ENCODE results near the gene ZNF423.
"Not testable (repeated sequence)": the region's sequence is repeated elsewhere in the genome, so short reads cannot be mapped to it uniquely, and the experiment has no call there.

ZNF423 gene

DNA sequence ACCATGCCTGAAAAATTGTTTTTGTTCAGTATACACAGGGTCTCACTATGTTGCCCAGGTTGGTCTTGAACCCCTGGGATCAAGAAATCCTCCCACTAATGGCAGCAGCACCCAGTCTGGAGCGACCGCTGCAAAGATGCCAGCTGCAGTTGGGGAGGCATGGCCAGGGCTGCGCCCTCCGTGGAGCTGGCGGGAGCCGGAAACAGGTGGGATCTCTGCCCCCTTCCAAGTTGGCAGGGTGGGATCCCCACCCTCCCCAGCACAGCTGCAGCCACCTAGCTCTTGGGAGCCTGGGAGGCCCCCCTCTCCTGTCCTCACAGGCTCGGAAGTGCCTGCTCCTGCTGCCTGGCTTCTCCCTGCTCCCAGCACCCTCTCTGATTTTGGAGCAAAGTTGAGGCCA, 176.8 kb downstream of the ZNF423 start:
- no peaks in the 10 kb centered on the region for H3K4me1 ChIP-seq (ENCODE audit: control insufficient read depth, insufficient read depth, low read length)

DNA sequence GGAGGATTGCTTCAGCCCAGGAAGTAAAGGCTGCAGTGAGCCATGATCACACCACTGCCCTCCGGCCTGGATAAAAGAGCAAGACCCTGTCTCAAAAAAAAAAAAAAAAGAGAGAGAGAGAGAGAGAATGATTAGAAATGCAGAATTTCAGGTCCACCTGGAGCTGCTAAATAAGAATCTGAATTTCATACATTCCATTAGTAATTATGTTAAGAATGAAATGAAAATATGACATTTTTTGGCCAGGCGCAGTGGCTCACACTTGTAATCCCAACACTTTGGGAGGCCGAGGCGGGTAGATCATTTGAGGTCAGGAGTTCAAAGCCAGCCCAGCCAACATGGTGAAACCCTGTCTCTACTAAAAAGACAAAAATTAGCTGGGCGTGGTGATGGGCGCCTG, 178.3 kb downstream of the ZNF423 start:
- not testable (repeated sequence) for H3K27me3 ChIP-seq (ENCODE audit: control insufficient read depth, insufficient read depth, low read length); H3K9ac ChIP-seq (ENCODE audit: low read depth, low read length); H3K4me3 ChIP-seq (ENCODE audit: low read depth, low read length)

More for the DNA sequence above, 176.8 kb downstream of the ZNF423 start:
- H3K36me3 ChIP-seq (ENCODE audit: control insufficient read depth, insufficient read depth, low read length): no peaks in the 10 kb centered on the region; the same call in 1 of the 2 replicates
- H3K4me3 ChIP-seq (ENCODE audit: low read depth, low read length): no peak overlapping the region
- no peak overlapping the region for H3K27ac ChIP-seq (ENCODE audit: low read depth, low read length)
- H3K9ac ChIP-seq (ENCODE audit: low read depth, low read length): no peak overlapping the region
- H3K9me3 ChIP-seq (ENCODE audit: control insufficient read depth, insufficient read depth, low read length): peaks cover 17% of the 10 kb centered on the region; the same call in 1 of the 2 replicates
- no peaks in the 10 kb centered on the region for H3K27me3 ChIP-seq (ENCODE audit: control insufficient read depth, insufficient read depth, low read length)

DNA sequence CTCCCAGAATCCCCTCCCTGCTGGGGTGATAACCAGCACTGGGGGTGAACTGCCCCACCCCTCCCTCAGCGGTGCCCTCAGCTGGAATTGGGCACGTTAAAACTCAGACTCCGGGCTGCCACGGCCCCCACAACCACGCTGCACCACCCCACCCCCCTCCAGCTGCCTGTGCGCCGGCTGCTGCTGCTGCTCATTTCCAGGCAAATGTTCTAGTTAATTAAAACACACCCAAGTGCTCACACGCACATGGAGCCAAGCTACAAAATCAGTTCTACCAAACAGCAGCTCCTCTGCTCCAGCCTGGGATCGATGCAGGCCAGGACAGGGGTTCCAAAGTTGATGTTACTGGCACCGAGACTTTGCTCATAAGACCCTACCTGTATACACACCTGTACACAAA, 180.5 kb downstream of the ZNF423 start:
- no peak overlapping the region for H3K9ac ChIP-seq (ENCODE audit: low read depth, low read length)
- no peaks in the 10 kb centered on the region for H3K4me1 ChIP-seq (ENCODE audit: control insufficient read depth, insufficient read depth, low read length)
- peaks cover 9% of the 10 kb centered on the region; the same call in 1 of the 2 replicates for H3K9me3 ChIP-seq (ENCODE audit: control insufficient read depth, insufficient read depth, low read length)
- no peaks in the 10 kb centered on the region; the same call in 1 of the 2 replicates for H3K36me3 ChIP-seq (ENCODE audit: control insufficient read depth, insufficient read depth, low read length)
- H3K27ac ChIP-seq (ENCODE audit: low read depth, low read length): no peak overlapping the region
- no peak overlapping the region for H3K4me3 ChIP-seq (ENCODE audit: low read depth, low read length)
- H3K27me3 ChIP-seq (ENCODE audit: control insufficient read depth, insufficient read depth, low read length): no peaks in the 10 kb centered on the region

More for the DNA sequence above, 178.3 kb downstream of the ZNF423 start:
- not testable (repeated sequence) for H3K36me3 ChIP-seq (ENCODE audit: control insufficient read depth, insufficient read depth, low read length); H3K4me1 ChIP-seq (ENCODE audit: control insufficient read depth, insufficient read depth, low read length); H3K27ac ChIP-seq (ENCODE audit: low read depth, low read length)
- H3K9me3 ChIP-seq (ENCODE audit: control insufficient read depth, insufficient read depth, low read length): peaks cover 17% of the 10 kb centered on the region; the same call in 1 of the 2 replicates

DNA sequence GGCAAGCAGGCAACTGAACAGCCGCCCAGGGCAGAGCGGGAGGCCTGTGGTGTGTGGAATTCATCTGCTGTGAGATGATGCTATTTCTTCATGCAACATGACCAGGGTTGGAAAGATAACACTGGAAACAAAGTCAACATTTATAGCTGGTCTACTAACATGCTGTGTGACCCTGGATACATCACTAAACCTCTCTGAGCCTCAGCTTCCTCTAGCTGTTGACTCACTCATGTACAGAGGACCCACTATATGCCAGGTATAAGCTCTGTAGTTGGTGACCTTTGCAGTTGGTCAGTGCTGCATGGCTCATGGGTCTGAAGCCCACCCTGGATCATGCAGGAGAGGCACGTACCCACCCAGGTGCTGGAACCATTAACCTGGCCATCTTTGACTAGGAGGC, 180.9 kb downstream of the ZNF423 start:
- Histone ChIP-seq H3K9ac (ENCODE audit: low read depth, low read length) (no peak overlapping the region), H3K27me3 (ENCODE audit: control insufficient read depth, insufficient read depth, low read length) (no peaks in the 10 kb centered on the region), H3K27ac (ENCODE audit: low read depth, low read length) (no peak overlapping the region), H3K9me3 (ENCODE audit: control insufficient read depth, insufficient read depth, low read length) (peaks cover 4% of the 10 kb centered on the region; the same call in 1 of the 2 replicates), H3K4me1 (ENCODE audit: control insufficient read depth, insufficient read depth, low read length) (no peaks in the 10 kb centered on the region), H3K4me3 (ENCODE audit: low read depth, low read length) (no peak overlapping the region), H3K36me3 (ENCODE audit: control insufficient read depth, insufficient read depth, low read length) (no peaks in the 10 kb centered on the region; the same call in 1 of the 2 replicates)

DNA sequence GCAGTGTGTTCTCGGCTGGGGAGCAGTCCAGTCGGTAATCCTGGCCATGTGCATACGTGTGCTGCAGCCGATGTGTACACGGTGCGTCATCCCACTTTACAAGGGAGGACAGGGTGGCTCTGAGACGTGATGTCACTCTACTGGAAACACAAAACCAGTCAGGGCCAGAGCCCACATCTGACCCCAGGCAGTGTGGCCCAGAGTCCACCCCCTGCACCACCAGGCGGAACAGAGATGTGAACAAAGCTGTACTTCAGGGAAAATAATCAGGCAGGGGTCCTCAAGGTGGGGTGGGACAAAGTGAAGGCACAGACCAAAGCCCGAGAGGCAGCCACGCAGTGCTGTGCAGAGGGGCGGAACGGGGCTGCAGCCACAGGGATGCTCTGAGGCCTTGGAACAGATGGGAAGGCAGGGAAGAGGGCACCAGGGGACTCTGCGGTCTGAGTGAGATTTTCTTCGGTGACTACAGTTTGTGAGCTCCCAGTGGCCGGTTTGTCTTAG, 181.5 kb downstream of the ZNF423 start:
- no peaks in the 10 kb centered on the region; the same call in 1 of the 2 replicates for H3K36me3 ChIP-seq (ENCODE audit: control insufficient read depth, insufficient read depth, low read length)
- no peaks in the 10 kb centered on the region for H3K9me3 ChIP-seq (ENCODE audit: control insufficient read depth, insufficient read depth, low read length)
- H3K4me3 ChIP-seq (ENCODE audit: low read depth, low read length): no peak overlapping the region
- H3K27ac ChIP-seq (ENCODE audit: low read depth, low read length): no peak overlapping the region
- H3K27me3 ChIP-seq (ENCODE audit: control insufficient read depth, insufficient read depth, low read length): no peaks in the 10 kb centered on the region
- no peaks in the 10 kb centered on the region for H3K4me1 ChIP-seq (ENCODE audit: control insufficient read depth, insufficient read depth, low read length)
- no peak overlapping the region for H3K9ac ChIP-seq (ENCODE audit: low read depth, low read length)

DNA sequence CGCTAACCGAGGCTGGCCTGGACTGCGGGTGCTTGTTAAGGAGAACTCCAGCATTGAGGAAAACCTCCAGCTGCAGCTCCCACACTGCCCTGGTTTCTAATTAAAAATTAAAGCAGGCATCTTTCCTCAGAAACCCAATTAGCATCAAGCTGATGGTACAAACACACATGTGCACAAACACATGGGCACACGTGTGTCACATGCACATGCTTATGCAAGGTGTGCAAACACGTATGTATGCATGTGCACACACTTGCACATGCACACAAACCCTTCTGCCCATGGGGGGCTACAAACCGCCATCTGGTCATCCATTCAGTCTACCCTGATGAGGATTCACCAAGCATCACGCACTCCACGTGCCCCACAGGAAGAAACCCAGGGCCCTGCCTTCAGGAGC, 182.5 kb downstream of the ZNF423 start:
- Histone ChIP-seq H3K36me3 (ENCODE audit: control insufficient read depth, insufficient read depth, low read length) (no peaks in the 10 kb centered on the region; the same call in 1 of the 2 replicates), H3K9me3 (ENCODE audit: control insufficient read depth, insufficient read depth, low read length) (no peaks in the 10 kb centered on the region), H3K9ac (ENCODE audit: low read depth, low read length) (no peak overlapping the region), H3K27ac (ENCODE audit: low read depth, low read length) (no peak overlapping the region), H3K4me3 (ENCODE audit: low read depth, low read length) (no peak overlapping the region), H3K4me1 (ENCODE audit: control insufficient read depth, insufficient read depth, low read length) (no peaks in the 10 kb centered on the region), H3K27me3 (ENCODE audit: control insufficient read depth, insufficient read depth, low read length) (no peaks in the 10 kb centered on the region)

DNA sequence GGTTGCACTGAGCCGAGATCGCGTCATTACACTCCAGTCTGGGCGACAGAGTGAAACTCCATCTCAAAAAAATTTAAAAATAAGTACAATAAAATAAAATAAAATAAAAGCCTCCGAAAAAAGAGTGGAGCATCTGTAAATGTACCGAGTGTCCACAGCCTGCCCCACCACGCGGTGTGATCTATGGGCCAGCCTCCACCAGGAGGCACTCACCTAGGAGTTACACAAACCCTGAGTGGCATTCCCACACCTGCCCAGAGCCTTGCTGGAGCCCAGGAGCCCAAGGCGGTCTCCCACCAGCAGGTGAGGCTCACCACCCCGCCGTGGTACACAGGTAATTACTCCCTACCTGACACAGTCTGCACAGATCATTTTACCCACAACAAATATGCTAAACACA, 183.2 kb downstream of the ZNF423 start:
- no peaks in the 10 kb centered on the region; the same call in 1 of the 2 replicates for H3K36me3 ChIP-seq (ENCODE audit: control insufficient read depth, insufficient read depth, low read length)
- no peak overlapping the region for H3K4me3 ChIP-seq (ENCODE audit: low read depth, low read length)
- no peaks in the 10 kb centered on the region for H3K4me1 ChIP-seq (ENCODE audit: control insufficient read depth, insufficient read depth, low read length)
- no peaks in the 10 kb centered on the region for H3K27me3 ChIP-seq (ENCODE audit: control insufficient read depth, insufficient read depth, low read length)
- no peaks in the 10 kb centered on the region for H3K9me3 ChIP-seq (ENCODE audit: control insufficient read depth, insufficient read depth, low read length)
- no peak overlapping the region for H3K9ac ChIP-seq (ENCODE audit: low read depth, low read length)
- H3K27ac ChIP-seq (ENCODE audit: low read depth, low read length): no peak overlapping the region

DNA sequence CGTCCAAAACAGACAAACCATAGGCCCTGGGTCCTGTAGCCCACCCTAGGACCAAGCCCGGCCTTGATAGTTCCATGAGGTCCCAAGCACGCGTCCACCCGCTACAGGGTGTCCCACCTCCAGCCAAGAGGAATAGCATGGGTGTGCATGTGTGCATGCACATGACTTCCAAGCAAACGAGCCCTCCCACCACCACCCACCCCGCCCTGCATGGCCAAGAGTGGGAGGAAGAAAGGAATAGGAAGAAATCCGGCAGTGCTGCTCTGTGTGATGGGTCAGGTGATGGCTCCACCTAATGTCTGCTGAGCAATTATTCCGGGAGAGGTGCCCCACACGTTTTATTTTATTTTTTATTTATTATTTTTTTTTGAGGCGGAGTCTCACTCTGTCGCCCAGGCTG, 184.6 kb downstream of the ZNF423 start:
- no peak overlapping the region for H3K4me3 ChIP-seq (ENCODE audit: low read depth, low read length)
- H3K9ac ChIP-seq (ENCODE audit: low read depth, low read length): no peak overlapping the region
- no peaks in the 10 kb centered on the region; the same call in 1 of the 2 replicates for H3K36me3 ChIP-seq (ENCODE audit: control insufficient read depth, insufficient read depth, low read length)
- H3K27ac ChIP-seq (ENCODE audit: low read depth, low read length): no peak overlapping the region
- peaks cover 8% of the 10 kb centered on the region for H3K4me1 ChIP-seq (ENCODE audit: control insufficient read depth, insufficient read depth, low read length)
- H3K9me3 ChIP-seq (ENCODE audit: control insufficient read depth, insufficient read depth, low read length): no peaks in the 10 kb centered on the region
- no peaks in the 10 kb centered on the region for H3K27me3 ChIP-seq (ENCODE audit: control insufficient read depth, insufficient read depth, low read length)

DNA sequence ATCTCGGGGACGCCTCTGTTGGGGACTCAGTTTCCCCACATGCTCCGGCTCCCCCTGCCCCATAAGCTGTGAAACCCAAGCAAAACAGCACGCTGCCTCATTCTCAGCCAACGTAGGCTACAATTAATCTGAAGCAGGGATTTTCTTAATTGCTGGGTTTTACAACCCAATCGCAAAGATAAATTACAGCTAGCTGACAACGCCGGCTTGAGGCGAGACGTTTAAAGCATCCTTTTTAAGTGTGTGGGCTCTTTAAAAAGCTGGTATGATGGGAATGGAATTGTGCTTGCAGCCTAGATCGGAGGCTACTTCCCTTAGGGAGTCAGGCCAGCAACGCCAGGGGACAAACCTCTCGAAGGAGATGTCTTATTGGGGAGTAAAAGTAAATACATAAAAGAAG, 185.3 kb downstream of the ZNF423 start:
- H3K4me3 ChIP-seq (ENCODE audit: low read depth, low read length): no peak overlapping the region
- peaks cover 15% of the 10 kb centered on the region for H3K4me1 ChIP-seq (ENCODE audit: control insufficient read depth, insufficient read depth, low read length)
- H3K36me3 ChIP-seq (ENCODE audit: control insufficient read depth, insufficient read depth, low read length): no peaks in the 10 kb centered on the region; the same call in 1 of the 2 replicates
- no peaks in the 10 kb centered on the region for H3K27me3 ChIP-seq (ENCODE audit: control insufficient read depth, insufficient read depth, low read length)
- no peak overlapping the region for H3K27ac ChIP-seq (ENCODE audit: low read depth, low read length)
- no peaks in the 10 kb centered on the region for H3K9me3 ChIP-seq (ENCODE audit: control insufficient read depth, insufficient read depth, low read length)
- H3K9ac ChIP-seq (ENCODE audit: low read depth, low read length): no peak overlapping the region

DNA sequence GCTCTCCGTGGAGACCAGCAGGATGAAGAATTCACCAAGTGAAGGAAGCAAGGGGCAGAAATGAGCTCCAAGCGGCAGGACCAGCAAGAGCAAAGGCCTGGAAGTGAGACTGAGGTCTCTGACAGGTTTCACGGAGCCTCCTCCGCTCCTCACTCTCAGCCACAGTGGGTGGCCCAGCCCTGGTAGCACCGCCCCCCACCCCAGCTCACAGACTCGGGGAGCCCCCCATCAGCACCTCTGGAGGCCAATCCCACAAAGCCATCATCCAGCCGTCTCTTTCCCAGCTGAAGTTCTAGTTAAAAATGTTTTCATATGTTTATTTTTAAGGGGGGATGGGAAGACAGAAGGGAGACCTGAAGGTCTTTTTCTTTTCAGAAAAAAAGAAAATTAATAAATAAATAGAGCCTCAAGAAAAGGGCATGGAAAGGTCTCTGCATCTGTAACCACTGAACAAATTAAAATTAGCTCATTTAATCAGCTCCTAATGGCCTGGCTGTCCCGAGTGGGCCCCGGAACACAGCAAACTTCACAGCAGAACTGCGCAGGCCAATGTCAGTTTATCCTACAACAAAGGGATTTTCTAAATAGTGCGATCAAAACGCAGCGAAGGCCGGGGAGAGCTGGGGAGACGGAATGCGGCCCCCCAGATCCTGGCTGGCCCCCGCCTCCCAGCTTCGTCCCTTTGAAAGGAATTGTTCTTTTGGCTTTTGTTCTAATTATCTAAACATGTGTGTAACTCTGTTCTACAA, 190.3 kb downstream of the ZNF423 start:
- Histone ChIP-seq H3K9ac (ENCODE audit: low read depth, low read length) (no peak overlapping the region), H3K27me3 (ENCODE audit: control insufficient read depth, insufficient read depth, low read length) (no peaks in the 10 kb centered on the region), H3K36me3 (ENCODE audit: control insufficient read depth, insufficient read depth, low read length) (no peaks in the 10 kb centered on the region), H3K27ac (ENCODE audit: low read depth, low read length) (peak overlapping the region; percentile 31), H3K4me1 (ENCODE audit: control insufficient read depth, insufficient read depth, low read length) (peaks cover 24% of the 10 kb centered on the region), H3K9me3 (ENCODE audit: control insufficient read depth, insufficient read depth, low read length) (no peaks in the 10 kb centered on the region), H3K4me3 (ENCODE audit: low read depth, low read length) (no peak overlapping the region)

Measured in HUES48 (cell line).